Neural progenitor cell (in vitro differentiated cells): ENCODE results near the gene COL17A1. TPM values are rescaled to one million over a fixed set of nuclear protein-coding genes. Genes with fewer than 3 reads are reported as not detected.

Experiments
- DNase-seq: peaks from one replicate; pipeline ENCODE4 v3.0.0-alpha.2; 2016; ENCODE audit warnings: low spot score
- H2AFZ ChIP-seq: fragments of 200-600 bp; sonication (generic); replicated peaks from 2 replicates; pipeline ENCODE4 v1.6.1; 2016; ENCODE audit warnings: antibody characterized with exemption
- H3F3A ChIP-seq: fragments of 200-600 bp; sonication (generic); 2 replicates; pipeline ENCODE4 v1.6.1; 2016; ENCODE audit warnings: antibody characterized with exemption, low read depth
- H3K27ac ChIP-seq: fragments of 200-600 bp; sonication (generic); 2 replicates; pipeline ENCODE4 v1.5.1; 2016; ENCODE audit warnings: mild to moderate bottlenecking
- H3K27me3 ChIP-seq: fragments of 200-600 bp; sonication (generic); 2 replicates; pipeline ENCODE4 v1.6.1; 2016; ENCODE audit warnings: mild to moderate bottlenecking, moderate library complexity
- H3K36me3 ChIP-seq: fragments of 200-600 bp; sonication (generic); 2 replicates; pipeline ENCODE4 v1.5.1; 2016
- H3K4me1 ChIP-seq: fragments of 200-600 bp; sonication (generic); 2 replicates; pipeline ENCODE4 v1.6.1; 2016; ENCODE audit warnings: mixed run types
- H3K4me2 ChIP-seq: fragments of 200-600 bp; sonication (generic); 2 replicates; pipeline ENCODE4 v1.6.1; 2016
- H3K4me3 ChIP-seq: fragments of 200-600 bp; sonication (generic); 2 replicates; pipeline ENCODE4 v1.5.1; 2016
- H3K79me2 ChIP-seq: fragments of 200-600 bp; sonication (generic); 2 replicates; pipeline ENCODE4 v1.6.1; 2016; ENCODE audit warnings: low read depth
- H3K9ac ChIP-seq: fragments of 200-600 bp; sonication (generic); 2 replicates; pipeline ENCODE4 v1.6.1; 2016
- H3K9me3 ChIP-seq: fragments of 200-600 bp; sonication (generic); 2 replicates; pipeline ENCODE4 v1.5.1; 2016; ENCODE audit warnings: low read depth
- H4K20me1 ChIP-seq: fragments of 200-600 bp; sonication (generic); 2 replicates; pipeline ENCODE4 v1.6.1; 2016; ENCODE audit warnings: low read depth
- H3K27ac Mint-ChIP-seq: 3 replicates; pipeline ENCODE4 v1.8.0; 2021; ENCODE audit warnings: mixed read lengths
- H3K27me3 Mint-ChIP-seq: 2 replicates; pipeline ENCODE4 v1.8.0; 2022; ENCODE audit warnings: low read depth, mild to moderate bottlenecking, inconsistent platforms, moderate library complexity, mixed read lengths; ENCODE audit not compliant: insufficient read depth
- H3K36me3 Mint-ChIP-seq: 3 replicates; pipeline ENCODE4 v1.8.0; 2021; ENCODE audit warnings: mixed read lengths
- H3K4me1 Mint-ChIP-seq: 3 replicates; pipeline ENCODE4 v1.8.0; 2021; ENCODE audit warnings: mixed read lengths
- H3K4me3 Mint-ChIP-seq: 3 replicates; pipeline ENCODE4 v1.8.0; 2021; ENCODE audit warnings: mild to moderate bottlenecking, moderate library complexity, mixed read lengths
- H3K9me3 Mint-ChIP-seq: 3 replicates; pipeline ENCODE4 v1.8.0; 2020; ENCODE audit warnings: mixed read lengths
- CTCF ChIP-seq: fragments of 200-600 bp; sonication (generic); IDR thresholded peaks from 2 replicates; pipeline ENCODE4 v1.5.1; 2017; ENCODE audit warnings: antibody characterized with exemption, mild to moderate bottlenecking
- EZH2 ChIP-seq: fragments of 200-600 bp; sonication (generic); IDR thresholded peaks from 2 replicates; pipeline ENCODE4 v1.6.1; 2017; ENCODE audit warnings: antibody characterized with exemption, mild to moderate bottlenecking, moderate library complexity
- EZH2phosphoT487 ChIP-seq: fragments of 200-600 bp; sonication (generic); IDR thresholded peaks from 2 replicates; pipeline ENCODE4 v1.6.1; 2017; ENCODE audit warnings: antibody characterized with exemption
- total RNA-seq: library from RNA; depleted of rRNA; stranded (reverse); fragments of >200 nt; gene quantifications from 2 replicates; pipeline ENCODE4 v1.2.3, GENCODE V29; 2015; ENCODE audit warnings: low replicate concordance

The COL17A1 gene
- total RNA-seq, 1 donor from 2014 or later: 2.3 TPM

- H3K4me3 ChIP-seq: no peak overlapping the region
- H3K4me1 ChIP-seq: peaks cover 34% of the 10 kb centered on the region
- Mint-ChIP-seq H3K4me3 (no peak overlapping the region), H3K36me3 (no peaks in the 10 kb centered on the region), H3K4me1 (peaks cover 22% of the 10 kb centered on the region), H3K27me3 (peaks cover 11% of the 10 kb centered on the region), H3K9me3 (no peaks in the 10 kb centered on the region), H3K27ac (no peak overlapping the region)
- peaks cover 33% of the 10 kb centered on the region for H3F3A ChIP-seq
- no peaks in the 10 kb centered on the region for H4K20me1 ChIP-seq
- TF ChIP-seq EZH2 (no peak), EZH2phosphoT487 (no peak), CTCF (no peak)
- no peaks in the 10 kb centered on the region for H3K9me3 ChIP-seq
- H2AFZ ChIP-seq: no peak overlapping the region
- no peak overlapping the region for H3K27ac ChIP-seq
- no peak overlapping the region for H3K9ac ChIP-seq
- no peaks in the 10 kb centered on the region for H3K79me2 ChIP-seq
- no peaks in the 10 kb centered on the region for H3K27me3 ChIP-seq
- DNase-seq: no peak
- no peaks in the 10 kb centered on the region for H3K36me3 ChIP-seq
- no peak overlapping the region for H3K4me2 ChIP-seq
Observed at GRCh38 chr10:104059364-104059763, 26.3 kb downstream of the COL17A1 start.

- Histone ChIP-seq H3F3A (peaks cover 33% of the 10 kb centered on the region), H2AFZ (no peak overlapping the region), H3K4me1 (peaks cover 34% of the 10 kb centered on the region), H3K27ac (peak overlapping the region; percentile 53), H3K36me3 (no peaks in the 10 kb centered on the region), H3K4me3 (no peak overlapping the region), H3K27me3 (no peaks in the 10 kb centered on the region), H3K9me3 (no peaks in the 10 kb centered on the region), H4K20me1 (no peaks in the 10 kb centered on the region), H3K4me2 (peak overlapping the region; percentile 70), H3K79me2 (no peaks in the 10 kb centered on the region), H3K9ac (no peak overlapping the region)
- TF ChIP-seq CTCF: no peak
- TF ChIP-seq EZH2phosphoT487: no peak
- TF ChIP-seq EZH2: no peak
- no peaks in the 10 kb centered on the region for H3K36me3 Mint-ChIP-seq
- H3K27me3 Mint-ChIP-seq: peaks cover 13% of the 10 kb centered on the region
- H3K27ac Mint-ChIP-seq: peak overlapping the region; percentile 42
- DNase-seq: peak; percentile 82
- no peak overlapping the region for H3K4me3 Mint-ChIP-seq
- peaks cover 22% of the 10 kb centered on the region for H3K4me1 Mint-ChIP-seq
- H3K9me3 Mint-ChIP-seq: no peaks in the 10 kb centered on the region
Observed at GRCh38 chr10:104057717-104058116, 28.0 kb downstream of the COL17A1 start.

- H4K20me1 ChIP-seq: no peaks in the 10 kb centered on the region
- H3K4me2 ChIP-seq: no peak overlapping the region
- peaks cover 22% of the 10 kb centered on the region for H3K4me1 Mint-ChIP-seq
- H3K79me2 ChIP-seq: no peaks in the 10 kb centered on the region
- no peak for DNase-seq
- no peaks in the 10 kb centered on the region for H3K36me3 Mint-ChIP-seq
- H3K4me1 ChIP-seq: peaks cover 34% of the 10 kb centered on the region
- H3K27me3 Mint-ChIP-seq: peaks cover 13% of the 10 kb centered on the region
- TF ChIP-seq EZH2: no peak
- TF ChIP-seq EZH2phosphoT487: no peak
- no peak for TF ChIP-seq CTCF
- H3K9ac ChIP-seq: no peak overlapping the region
- no peaks in the 10 kb centered on the region for H3K36me3 ChIP-seq
- no peak overlapping the region for H2AFZ ChIP-seq
- no peak overlapping the region for H3K27ac Mint-ChIP-seq
- peaks cover 33% of the 10 kb centered on the region for H3F3A ChIP-seq
- no peak overlapping the region for H3K4me3 ChIP-seq
- no peaks in the 10 kb centered on the region for H3K9me3 Mint-ChIP-seq
- H3K4me3 Mint-ChIP-seq: no peak overlapping the region
- no peaks in the 10 kb centered on the region for H3K9me3 ChIP-seq
- H3K27ac ChIP-seq: peak overlapping the region; percentile 53
- H3K27me3 ChIP-seq: no peaks in the 10 kb centered on the region
Observed at GRCh38 chr10:104056619-104057273, 28.9 kb downstream of the COL17A1 start.
